Mesothelial cell of epicardium (in vitro differentiated cells): ENCODE measurements around the gene LLGL1. TPM values are rescaled to one million over a fixed set of nuclear protein-coding genes. Genes with fewer than 3 reads are reported as not detected.

ENCODE experiments used
- DNase-seq, 2 experiments: peaks; one replicate each; pipeline ENCODE4 v3.0.0; 2021; ENCODE audit warnings: low spot score in 2 of 2; ENCODE audit not compliant: unreplicated experiment in 2 of 2
- H3K27ac Mint-ChIP-seq: 2 replicates; pipeline ENCODE4 v1.8.0; 2021; ENCODE audit warnings: mixed read lengths
- H3K27me3 Mint-ChIP-seq: 2 replicates; pipeline ENCODE4 v1.8.0; 2021; ENCODE audit warnings: low read depth, mixed read lengths
- H3K36me3 Mint-ChIP-seq: 2 replicates; pipeline ENCODE4 v1.8.0; 2021; ENCODE audit warnings: mixed read lengths
- H3K4me1 Mint-ChIP-seq: 2 replicates; pipeline ENCODE4 v1.8.0; 2021; ENCODE audit warnings: mixed read lengths
- H3K4me3 Mint-ChIP-seq: 2 replicates; pipeline ENCODE4 v1.8.0; 2021; ENCODE audit warnings: mild to moderate bottlenecking, moderate library complexity, mixed read lengths
- H3K9me3 Mint-ChIP-seq: 2 replicates; pipeline ENCODE4 v1.8.0; 2021; ENCODE audit warnings: mixed read lengths
- total RNA-seq: library from RNA; stranded (reverse); gene quantifications from 3 replicates; pipeline ENCODE4 v1.2.1, GENCODE V29; 2021
- TF ChIP-seq, protein P1 (sequence below): fragments of 200-600 bp; sonication (generic); IDR thresholded peaks from one replicate; pipeline ENCODE4 v1.5.0; 2021; ENCODE audit warnings: antibody characterized with exemption; ENCODE audit not compliant: unreplicated experiment

Gene LLGL1
- total RNA-seq, 1 donor from 2014 or later = 72.1 TPM

DNA sequence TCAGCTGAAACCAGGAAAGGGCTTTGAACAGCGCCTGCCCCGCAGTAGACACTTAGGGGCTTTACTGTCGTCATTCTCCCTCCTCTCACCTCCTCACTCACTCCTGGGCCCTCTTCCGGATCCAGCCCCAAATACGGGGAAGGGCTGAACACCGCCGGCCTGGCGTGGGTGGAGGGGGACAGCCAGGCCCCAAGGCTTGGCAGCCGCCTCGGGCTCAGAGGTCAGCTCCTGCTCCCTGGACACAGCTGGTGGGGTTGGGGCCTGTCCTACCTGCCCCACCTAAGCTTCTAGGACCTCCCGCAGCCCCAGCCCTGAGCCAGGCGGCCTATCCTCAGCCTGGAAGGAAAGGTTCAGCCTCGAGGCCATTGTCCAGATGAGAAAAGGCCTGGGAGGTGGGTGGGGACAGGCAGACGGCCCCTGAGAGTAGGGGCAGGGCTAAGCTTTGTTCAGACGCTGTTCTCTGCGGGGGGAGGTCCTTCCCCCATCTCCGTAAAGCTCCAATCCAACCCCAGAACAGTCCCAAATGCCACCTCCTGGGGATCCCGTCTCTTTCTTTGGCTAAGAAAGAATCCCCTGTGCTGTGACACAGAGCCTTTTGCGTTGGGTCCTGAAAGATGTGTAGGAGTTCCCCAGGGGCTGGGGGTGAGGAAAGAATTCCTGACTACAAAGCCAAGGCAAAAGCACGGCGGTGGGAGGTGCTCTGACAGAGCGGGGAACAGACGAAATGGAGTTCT, 881 bp upstream of the LLGL1 start:
- no peaks in the 10 kb centered on the region for H3K27me3 Mint-ChIP-seq

DNA sequence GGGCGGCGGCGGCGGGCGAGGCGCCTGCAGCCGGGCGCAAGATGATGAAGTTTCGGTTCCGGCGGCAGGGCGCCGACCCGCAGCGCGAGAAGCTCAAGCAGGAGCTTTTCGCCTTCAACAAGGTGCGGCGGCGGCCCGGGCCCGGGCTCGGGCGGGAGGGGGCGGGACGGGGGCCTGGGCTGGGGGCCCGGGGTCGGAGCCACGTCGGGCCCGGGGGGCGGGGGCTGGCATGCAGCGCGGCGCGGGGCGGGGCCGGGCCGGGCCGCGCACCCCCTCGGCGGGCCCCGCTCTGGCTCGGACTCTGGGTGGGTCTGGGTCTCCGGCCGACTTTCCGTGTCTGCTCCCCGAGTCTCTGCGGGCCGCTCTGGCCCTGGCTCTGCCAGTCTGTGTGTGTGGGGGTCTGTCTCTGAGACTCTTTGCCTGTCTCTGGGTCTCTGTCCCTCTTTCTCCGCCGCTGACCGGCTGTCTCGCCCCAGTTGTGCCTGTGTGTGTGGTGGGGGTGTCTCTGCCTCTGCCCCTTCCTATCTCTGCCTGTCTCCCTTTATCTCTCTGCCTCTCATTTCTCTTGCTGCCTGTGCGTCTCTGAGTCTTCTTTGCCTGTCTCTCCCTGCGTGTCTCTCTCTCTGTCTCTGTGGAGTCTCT, 328 bp downstream of the LLGL1 start:
- H3K4me1 Mint-ChIP-seq = peaks cover 23% of the 10 kb centered on the region
- no peaks in the 10 kb centered on the region for H3K9me3 Mint-ChIP-seq
- H3K27ac Mint-ChIP-seq = peak overlapping the region; percentile 81
- no peaks in the 10 kb centered on the region for H3K36me3 Mint-ChIP-seq
- no peak for DNase-seq
- TF ChIP-seq, protein P1, sequence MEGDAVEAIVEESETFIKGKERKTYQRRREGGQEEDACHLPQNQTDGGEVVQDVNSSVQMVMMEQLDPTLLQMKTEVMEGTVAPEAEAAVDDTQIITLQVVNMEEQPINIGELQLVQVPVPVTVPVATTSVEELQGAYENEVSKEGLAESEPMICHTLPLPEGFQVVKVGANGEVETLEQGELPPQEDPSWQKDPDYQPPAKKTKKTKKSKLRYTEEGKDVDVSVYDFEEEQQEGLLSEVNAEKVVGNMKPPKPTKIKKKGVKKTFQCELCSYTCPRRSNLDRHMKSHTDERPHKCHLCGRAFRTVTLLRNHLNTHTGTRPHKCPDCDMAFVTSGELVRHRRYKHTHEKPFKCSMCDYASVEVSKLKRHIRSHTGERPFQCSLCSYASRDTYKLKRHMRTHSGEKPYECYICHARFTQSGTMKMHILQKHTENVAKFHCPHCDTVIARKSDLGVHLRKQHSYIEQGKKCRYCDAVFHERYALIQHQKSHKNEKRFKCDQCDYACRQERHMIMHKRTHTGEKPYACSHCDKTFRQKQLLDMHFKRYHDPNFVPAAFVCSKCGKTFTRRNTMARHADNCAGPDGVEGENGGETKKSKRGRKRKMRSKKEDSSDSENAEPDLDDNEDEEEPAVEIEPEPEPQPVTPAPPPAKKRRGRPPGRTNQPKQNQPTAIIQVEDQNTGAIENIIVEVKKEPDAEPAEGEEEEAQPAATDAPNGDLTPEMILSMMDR = no peak
- no peaks in the 10 kb centered on the region for H3K27me3 Mint-ChIP-seq
- peak overlapping the region; percentile 86 for H3K4me3 Mint-ChIP-seq

More for the DNA sequence above, 881 bp upstream of the LLGL1 start:
- Mint-ChIP-seq H3K27ac (peak overlapping the region; percentile 97), H3K36me3 (no peaks in the 10 kb centered on the region), H3K4me3 (peak overlapping the region; percentile 78), H3K4me1 (peaks cover 23% of the 10 kb centered on the region), H3K9me3 (no peaks in the 10 kb centered on the region)
- TF ChIP-seq, protein P1 = no peak
- DNase-seq = no peak

DNA sequence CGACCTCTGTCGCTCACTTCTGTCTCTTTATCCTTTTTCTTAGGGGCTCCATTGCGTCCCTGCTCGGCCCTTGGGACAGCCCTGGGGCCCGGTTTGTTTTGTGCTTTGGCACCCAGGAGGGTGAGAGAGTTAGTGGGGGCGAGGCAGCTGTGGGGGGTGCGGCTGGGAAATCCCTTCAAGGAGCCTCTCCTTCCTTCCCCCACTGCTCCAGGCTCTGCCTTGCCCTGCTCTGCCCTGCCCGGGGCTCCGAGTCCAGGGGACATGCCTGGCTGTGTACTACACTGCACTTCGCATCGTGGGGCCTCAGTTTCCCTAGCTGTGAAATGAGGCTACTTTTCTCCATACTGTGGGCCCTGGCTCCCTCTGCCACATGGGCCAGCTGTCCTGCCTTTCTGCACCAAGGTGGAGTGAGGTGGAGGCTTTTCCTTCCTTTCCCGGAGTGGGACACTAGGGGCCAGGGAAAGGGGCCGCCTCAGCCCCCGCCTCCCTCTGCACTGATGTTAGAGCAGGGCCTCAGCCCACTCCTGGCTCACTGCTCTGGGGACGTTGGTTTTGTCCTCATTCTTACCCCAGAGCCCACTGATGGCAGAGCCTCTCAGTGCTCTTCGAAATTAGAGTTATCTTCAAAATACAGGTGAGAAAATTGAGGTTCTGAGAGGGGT, 980 bp downstream of the LLGL1 start:
- Mint-ChIP-seq H3K9me3 (no peaks in the 10 kb centered on the region), H3K4me3 (peak overlapping the region; percentile 86), H3K27me3 (no peaks in the 10 kb centered on the region), H3K36me3 (no peaks in the 10 kb centered on the region), H3K4me1 (peaks cover 25% of the 10 kb centered on the region), H3K27ac (peak overlapping the region; percentile 81)
- TF ChIP-seq, protein P1 = no peak
- no peak for DNase-seq

DNA sequence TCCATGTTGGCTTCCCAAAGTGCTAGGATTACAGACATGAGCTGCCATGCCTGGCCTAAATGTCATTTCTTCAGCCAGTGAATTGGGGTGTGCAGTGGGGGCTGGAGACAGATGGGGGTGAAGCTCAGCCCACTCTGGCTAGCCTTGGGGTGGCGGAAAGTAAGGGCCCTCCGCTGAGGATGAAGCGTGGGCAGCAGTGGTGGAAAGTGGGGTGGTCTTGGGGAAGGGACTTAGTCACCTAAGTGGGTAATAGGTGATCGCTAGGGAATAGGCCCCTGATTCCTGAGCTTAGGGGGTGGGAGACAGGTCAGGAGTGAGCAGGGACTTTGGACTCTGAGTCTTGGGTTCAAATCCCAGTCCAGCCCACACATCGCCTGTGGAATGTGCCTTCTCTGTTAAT, 2.2 kb downstream of the LLGL1 start:
- no peak for DNase-seq
- Mint-ChIP-seq H3K36me3 (no peaks in the 10 kb centered on the region), H3K4me3 (peak overlapping the region; percentile 8), H3K9me3 (no peaks in the 10 kb centered on the region), H3K4me1 (peaks cover 25% of the 10 kb centered on the region), H3K27ac (no peak overlapping the region), H3K27me3 (no peaks in the 10 kb centered on the region)
- TF ChIP-seq, protein P1 = no peak

DNA sequence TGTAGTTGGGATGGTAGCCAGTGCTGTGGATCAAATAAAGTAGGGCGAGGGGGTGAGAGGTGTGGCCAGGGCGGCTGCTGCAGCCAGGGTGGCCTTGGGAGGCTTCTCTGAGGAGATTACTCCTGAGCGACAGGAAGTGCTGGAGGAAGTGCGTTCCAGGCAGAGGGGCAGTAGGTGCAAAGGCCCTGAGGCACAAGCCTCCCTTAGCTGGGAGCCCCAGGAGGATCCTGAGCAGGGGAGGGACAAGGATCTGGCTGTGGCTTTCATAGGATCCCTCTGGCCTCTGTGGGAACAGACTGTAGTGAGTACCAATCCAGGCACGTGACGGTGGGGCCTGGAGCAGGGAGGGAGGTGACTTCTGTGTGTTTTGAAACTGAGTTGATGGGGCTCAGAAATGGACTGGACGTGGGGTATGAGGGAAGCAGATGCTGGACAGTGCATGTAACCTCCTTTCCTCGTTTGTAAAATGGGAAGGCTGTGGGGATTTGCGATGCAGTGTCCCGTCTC, 2.8 kb downstream of the LLGL1 start:
- H3K9me3 Mint-ChIP-seq = no peaks in the 10 kb centered on the region
- no peaks in the 10 kb centered on the region for H3K36me3 Mint-ChIP-seq
- TF ChIP-seq, protein P1 = no peak
- no peak overlapping the region for H3K4me3 Mint-ChIP-seq
- H3K4me1 Mint-ChIP-seq = peaks cover 25% of the 10 kb centered on the region
- DNase-seq = no peak
- H3K27ac Mint-ChIP-seq = no peak overlapping the region
- no peaks in the 10 kb centered on the region for H3K27me3 Mint-ChIP-seq
